Natural killer cell (primary cell): ENCODE measurements around the gene TBATA. TPM values are rescaled to one million over a fixed set of nuclear protein-coding genes. Genes with fewer than 3 reads are reported as not detected.

Source experiments
- ATAC-seq, 3 donors: fragments of 150-1000 bp in 2 of 3; fragments of 200-7000 bp in 1 of 3; cut with Tn5 transposase; 1 replicate in 1 of 3; 2 replicates in 2 of 3; pipeline ENCODE4 v1.10.0; 2021; ENCODE audit warnings: mild to moderate bottlenecking in 2 of 3, moderate library complexity in 2 of 3
- DNase-seq, 2 donors: peaks; one replicate each; pipeline versions ENCODE4 v3.0.0 to v3.0.0-alpha.2; 2013 to 2021; ENCODE audit warnings: mixed read lengths in 1 of 2
- H3K27ac ChIP-seq: one replicate; pipeline ENCODE4 v1.5.1; 2013; ENCODE audit warnings: mild to moderate bottlenecking, low read length
- H3K27me3 ChIP-seq: one replicate; pipeline ENCODE4 v1.6.1; 2013; ENCODE audit warnings: low read length; ENCODE audit not compliant: control insufficient read depth, insufficient read depth
- H3K36me3 ChIP-seq: one replicate; pipeline ENCODE4 v1.6.1; 2013; ENCODE audit warnings: low read length; ENCODE audit not compliant: control insufficient read depth, insufficient read depth
- H3K4me1 ChIP-seq: one replicate; pipeline ENCODE4 v1.6.1; 2013; ENCODE audit warnings: low read length; ENCODE audit not compliant: control insufficient read depth, insufficient read depth
- H3K4me3 ChIP-seq: one replicate; pipeline ENCODE4 v1.5.1; 2013; ENCODE audit warnings: low read length
- H3K9me3 ChIP-seq: one replicate; pipeline ENCODE4 v1.6.1; 2013; ENCODE audit warnings: low read length; ENCODE audit not compliant: control insufficient read depth, insufficient read depth
- H3K27ac Mint-ChIP-seq, 2 donors: one replicate each; pipeline ENCODE4 v1.8.0; 2022; ENCODE audit warnings: mild to moderate bottlenecking in 2 of 2, mixed read lengths in 2 of 2, moderate library complexity in 1 of 2
- H3K27me3 Mint-ChIP-seq, 2 donors: one replicate each; pipeline ENCODE4 v1.8.0; 2022; ENCODE audit warnings: low read depth in 2 of 2, mixed read lengths in 2 of 2
- H3K36me3 Mint-ChIP-seq: one replicate; pipeline ENCODE4 v1.8.0; 2022; ENCODE audit warnings: mixed read lengths
- H3K4me1 Mint-ChIP-seq, 2 donors: one replicate each; pipeline ENCODE4 v1.8.0; 2022; ENCODE audit warnings: mixed read lengths in 2 of 2
- H3K4me3 Mint-ChIP-seq: one replicate; pipeline ENCODE4 v1.8.0; 2022; ENCODE audit warnings: mild to moderate bottlenecking, moderate library complexity, mixed read lengths
- H3K9me3 Mint-ChIP-seq, 2 donors: one replicate each; pipeline ENCODE4 v1.8.0; 2022; ENCODE audit warnings: mixed read lengths in 2 of 2
- WGBS: methylation state at CpG from one replicate; pipeline ENCODE4 v1.1.7; 2013; ENCODE audit warnings: missing lambda C conversion rate; ENCODE audit not compliant: insufficient coverage; 5-methylcytosine and 5-hydroxymethylcytosine counted together
- intact Hi-C: fragments of 100-400 bp; cut with micrococcal nuclease; formaldehyde crosslinking; loops from one replicate; pipeline ENCODE4 v1.14.2; 2022
- total RNA-seq, 4 donors: library from RNA; stranded (reverse); fragments of 120-200 nt in 1 of 4; gene quantifications; one replicate each; pipeline versions ENCODE4 v1.2.3 to v1.2.4, GENCODE V29; 2013 to 2022
- TF ChIP-seq, protein P1 (sequence below): fragments of 200-600 bp; IDR thresholded peaks from one replicate; pipeline ENCODE4 v1.8.0; 2022; ENCODE audit warnings: antibody characterized with exemption

The TBATA gene
- total RNA-seq, 3 donors from 2014 or later (not counting 1 experiment from before 2014, with no cell fraction given), result 0.16 TPM; not detected in 2

DNA sequence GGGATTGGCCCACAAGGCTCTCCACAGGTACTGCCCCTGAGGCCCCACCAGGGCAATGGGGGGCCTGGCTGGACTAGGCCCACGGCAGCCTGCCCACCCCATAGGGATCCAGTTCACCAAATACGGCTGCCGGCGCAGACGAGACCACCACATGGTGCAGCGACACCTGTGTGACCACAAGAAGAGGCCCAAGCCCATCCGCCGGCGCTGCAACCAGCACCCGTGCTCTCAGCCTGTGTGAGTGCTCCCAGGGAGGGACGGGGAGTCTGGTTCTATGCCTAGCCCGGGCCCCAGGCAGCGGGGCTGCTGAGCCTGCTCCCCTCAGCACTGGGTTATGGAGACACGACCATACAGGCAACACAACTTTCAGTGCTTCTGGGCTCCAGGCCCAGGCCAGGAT, 33.2 kb downstream of the TBATA start:
- H3K27me3 Mint-ChIP-seq, result no peaks in the 10 kb centered on the region
- DNase-seq (no peak), ATAC-seq (no peak)
- no peak overlapping the region for H3K27ac ChIP-seq
- 86% methylated on average over 14 of the region's 14 CpGs for WGBS
- H3K4me1 Mint-ChIP-seq, result peaks cover 6 to 11% of the 10 kb centered on the region in 2 donors
- intact Hi-C loops, result no loop called here
- H3K9me3 ChIP-seq, result no peaks in the 10 kb centered on the region
- TF ChIP-seq, protein P1, sequence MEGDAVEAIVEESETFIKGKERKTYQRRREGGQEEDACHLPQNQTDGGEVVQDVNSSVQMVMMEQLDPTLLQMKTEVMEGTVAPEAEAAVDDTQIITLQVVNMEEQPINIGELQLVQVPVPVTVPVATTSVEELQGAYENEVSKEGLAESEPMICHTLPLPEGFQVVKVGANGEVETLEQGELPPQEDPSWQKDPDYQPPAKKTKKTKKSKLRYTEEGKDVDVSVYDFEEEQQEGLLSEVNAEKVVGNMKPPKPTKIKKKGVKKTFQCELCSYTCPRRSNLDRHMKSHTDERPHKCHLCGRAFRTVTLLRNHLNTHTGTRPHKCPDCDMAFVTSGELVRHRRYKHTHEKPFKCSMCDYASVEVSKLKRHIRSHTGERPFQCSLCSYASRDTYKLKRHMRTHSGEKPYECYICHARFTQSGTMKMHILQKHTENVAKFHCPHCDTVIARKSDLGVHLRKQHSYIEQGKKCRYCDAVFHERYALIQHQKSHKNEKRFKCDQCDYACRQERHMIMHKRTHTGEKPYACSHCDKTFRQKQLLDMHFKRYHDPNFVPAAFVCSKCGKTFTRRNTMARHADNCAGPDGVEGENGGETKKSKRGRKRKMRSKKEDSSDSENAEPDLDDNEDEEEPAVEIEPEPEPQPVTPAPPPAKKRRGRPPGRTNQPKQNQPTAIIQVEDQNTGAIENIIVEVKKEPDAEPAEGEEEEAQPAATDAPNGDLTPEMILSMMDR, result no peak
- H3K36me3 Mint-ChIP-seq, result no peaks in the 10 kb centered on the region
- H3K4me3 Mint-ChIP-seq, result no peak overlapping the region
- no peaks in the 10 kb centered on the region for H3K4me1 ChIP-seq
- no peak overlapping the region for H3K4me3 ChIP-seq
- H3K9me3 Mint-ChIP-seq, result no peaks in the 10 kb centered on the region
- H3K27me3 ChIP-seq, result no peaks in the 10 kb centered on the region
- H3K27ac Mint-ChIP-seq, result no peak overlapping the region
- H3K36me3 ChIP-seq, result no peaks in the 10 kb centered on the region

GRCh38 chr10:70751356-70751755, 33.8 kb downstream of the TBATA start:
- ATAC-seq, result no peak
- TF ChIP-seq, protein P1, result no peak
- H3K27me3 ChIP-seq, result no peaks in the 10 kb centered on the region

DNA sequence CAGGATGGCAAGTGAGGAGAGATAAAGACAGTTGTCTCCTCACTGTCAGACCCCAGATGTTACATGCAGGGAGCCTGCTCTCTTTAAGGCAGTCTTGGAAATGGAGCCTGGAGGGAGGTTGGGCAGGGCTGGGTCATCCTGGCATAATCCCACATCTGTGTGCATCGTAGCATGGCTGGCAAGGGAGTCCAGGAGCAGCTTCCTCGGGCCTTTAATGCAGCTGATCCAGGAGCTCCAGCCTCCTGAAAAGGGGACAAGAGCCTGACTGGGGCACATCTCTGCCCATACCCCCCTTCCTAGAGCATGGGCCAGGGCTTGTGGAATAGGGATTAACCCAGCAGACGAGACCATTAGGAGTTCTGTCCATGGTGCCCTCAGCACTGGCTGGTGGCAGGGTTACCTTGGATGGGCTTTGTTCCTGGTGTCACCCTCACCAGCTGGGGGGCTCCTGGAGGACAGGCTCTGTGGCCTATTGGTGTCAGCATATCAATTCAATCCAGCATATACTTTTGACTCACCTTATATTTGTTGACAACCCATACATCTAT, 34.9 kb downstream of the TBATA start:
- H3K36me3 ChIP-seq, result no peaks in the 10 kb centered on the region
- no peaks in the 10 kb centered on the region for H3K27me3 Mint-ChIP-seq
- H3K4me3 ChIP-seq, result no peak overlapping the region
- DNase-seq (no peak), ATAC-seq (no peak)
- H3K27ac Mint-ChIP-seq, result no peak overlapping the region
- H3K4me3 Mint-ChIP-seq, result no peak overlapping the region
- H3K9me3 ChIP-seq, result no peaks in the 10 kb centered on the region
- H3K27ac ChIP-seq, result no peak overlapping the region
- H3K36me3 Mint-ChIP-seq, result no peaks in the 10 kb centered on the region
- TF ChIP-seq, protein P1, result no peak
- intact Hi-C loops, result no loop called here
- no peaks in the 10 kb centered on the region for H3K27me3 ChIP-seq
- H3K4me1 Mint-ChIP-seq, result peaks cover 6 to 11% of the 10 kb centered on the region in 2 donors
- no peaks in the 10 kb centered on the region for H3K9me3 Mint-ChIP-seq
- no peaks in the 10 kb centered on the region for H3K4me1 ChIP-seq
- WGBS, result 66% methylated on average over 3 of the region's 3 CpGs

More at GRCh38 chr10:70751356-70751755, 33.8 kb downstream of the TBATA start:
- Histone ChIP-seq H3K36me3 (no peaks in the 10 kb centered on the region), H3K27ac (no peak overlapping the region), H3K4me3 (no peak overlapping the region), H3K9me3 (no peaks in the 10 kb centered on the region), H3K4me1 (no peaks in the 10 kb centered on the region)
- Mint-ChIP-seq H3K4me3 (no peak overlapping the region), H3K9me3 (no peaks in the 10 kb centered on the region), H3K36me3 (no peaks in the 10 kb centered on the region), H3K4me1 (peaks cover 6 to 11% of the 10 kb centered on the region in 2 donors), H3K27me3 (no peaks in the 10 kb centered on the region), H3K27ac (no peak overlapping the region)
- no peak for DNase-seq
- intact Hi-C loops, result no loop called here
- WGBS, result 95% methylated on average over 9 of the region's 9 CpGs

DNA sequence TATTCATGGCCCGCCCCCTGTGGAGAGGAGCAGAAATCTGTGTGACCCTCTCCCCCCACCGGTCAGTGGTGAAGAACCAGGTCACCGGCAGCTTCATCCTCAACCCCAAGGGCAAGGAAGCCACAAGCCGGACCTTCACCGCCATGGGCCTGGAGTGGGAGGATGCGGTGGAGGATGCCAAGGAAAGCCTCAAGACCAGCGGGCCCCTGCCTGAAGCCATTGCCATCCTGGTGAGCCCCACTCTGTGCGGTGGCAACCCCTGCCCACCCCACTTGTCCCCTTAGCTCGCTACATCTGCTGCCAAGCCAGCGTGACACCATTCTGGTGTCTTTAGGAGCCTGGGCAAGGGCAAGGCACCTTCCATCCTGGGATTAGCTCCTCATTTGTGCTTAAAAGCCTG, 35.4 kb downstream of the TBATA start:
- H3K36me3 ChIP-seq, result no peaks in the 10 kb centered on the region
- ATAC-seq, result no peak
- no peaks in the 10 kb centered on the region for H3K27me3 ChIP-seq
- intact Hi-C loops, result no loop called here
- no peaks in the 10 kb centered on the region for H3K9me3 ChIP-seq
- 98% methylated on average over 10 of the region's 10 CpGs for WGBS
- H3K4me1 ChIP-seq, result no peaks in the 10 kb centered on the region
- no peak for DNase-seq
- Mint-ChIP-seq H3K27ac (no peak overlapping the region), H3K27me3 (no peaks in the 10 kb centered on the region), H3K36me3 (no peaks in the 10 kb centered on the region), H3K9me3 (no peaks in the 10 kb centered on the region), H3K4me3 (no peak overlapping the region), H3K4me1 (peaks cover 6 to 16% of the 10 kb centered on the region in 2 donors)
- TF ChIP-seq, protein P1, result no peak
- H3K27ac ChIP-seq, result no peak overlapping the region
- H3K4me3 ChIP-seq, result no peak overlapping the region
